GM23248 (cell line): Measurements from ENCODE around the gene CCDC59.

Source experiments
- EZH2 ChIP-seq: fragments of 200-600 bp; sonication (generic); IDR thresholded peaks from 2 replicates; pipeline ENCODE4 v1.6.1; 2018; ENCODE audit warnings: antibody characterized with exemption, mild to moderate bottlenecking; ENCODE audit not compliant: insufficient read depth, poor library complexity, severe bottlenecking
- EZH2phosphoT487 ChIP-seq: fragments of 200-600 bp; sonication (generic); IDR thresholded peaks from 2 replicates; pipeline ENCODE4 v1.6.1; 2018; ENCODE audit warnings: antibody characterized with exemption, moderate library complexity, mild to moderate bottlenecking, low read depth; ENCODE audit not compliant: insufficient read depth

- TF ChIP-seq EZH2 (no peak), EZH2phosphoT487 (no peak)
Observed at GRCh38 chr12:82319276-82319675, 38.9 kb downstream of the CCDC59 start.
